ENCODE data around the gene NAIP.
"Not testable (repeated sequence)": the region's sequence is repeated elsewhere in the genome, so short reads cannot be mapped to it uniquely, and the experiment has no call there.

The NAIP gene

DNA sequence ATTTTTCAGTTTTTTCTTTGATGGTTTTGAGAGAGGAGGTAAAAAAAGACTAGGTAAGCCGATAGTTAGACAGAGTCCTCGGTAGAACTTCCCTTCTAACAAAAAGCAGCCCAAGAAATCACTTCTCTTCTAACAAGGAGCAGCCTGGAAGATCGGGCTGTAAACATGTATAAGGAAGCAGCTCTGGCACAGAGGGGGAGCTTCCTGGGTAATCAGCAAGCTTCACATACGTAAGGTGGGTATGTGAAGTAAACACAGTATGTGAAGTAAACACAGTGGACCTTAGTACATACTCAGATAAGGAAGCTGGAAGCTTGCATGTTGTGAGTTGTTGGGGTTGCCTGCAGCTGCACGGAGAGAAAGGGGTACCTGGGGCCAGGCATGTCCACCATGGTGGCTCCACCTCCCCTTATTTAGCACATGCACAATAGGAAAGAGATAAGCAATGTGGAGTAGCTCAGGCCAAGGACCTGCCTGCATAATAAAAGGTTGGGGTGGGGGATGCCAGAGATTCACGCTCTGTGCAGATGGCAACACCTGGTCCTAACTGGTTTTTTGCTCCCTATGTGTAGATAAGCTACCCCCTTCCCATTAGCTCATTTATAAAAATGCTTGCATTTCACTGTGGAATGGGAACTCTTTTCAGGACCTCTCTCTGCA is 93.3 kb downstream of the NAIP start:
- H3K4me1 ChIP-seq (ENCODE audit: insufficient read depth, low read length, poor library complexity, severe bottlenecking); H3K9ac ChIP-seq (ENCODE audit: low read depth, low read length, poor library complexity, severe bottlenecking); H3K4me2 ChIP-seq (ENCODE audit: low read depth, low read length, poor library complexity, severe bottlenecking); H2AFZ ChIP-seq (ENCODE audit: low read length); H3K4me3 ChIP-seq (ENCODE audit: low read length, poor library complexity, severe bottlenecking); H4K20me1 ChIP-seq (ENCODE audit: insufficient read depth, low read length, poor library complexity, severe bottlenecking); H3K9me3 ChIP-seq (ENCODE audit: insufficient read depth, low read depth, low read length); H3F3A ChIP-seq (ENCODE audit: low read depth); H3K27me3 ChIP-seq (ENCODE audit: insufficient read depth, low read length, poor library complexity, severe bottlenecking); H3K9me2 ChIP-seq (replicated peaks; ENCODE audit: low read depth, low read length); H3K79me2 ChIP-seq (ENCODE audit: insufficient read depth, low read length); H3K36me3 ChIP-seq (ENCODE audit: insufficient read depth, low read length): not testable (repeated sequence)

DNA sequence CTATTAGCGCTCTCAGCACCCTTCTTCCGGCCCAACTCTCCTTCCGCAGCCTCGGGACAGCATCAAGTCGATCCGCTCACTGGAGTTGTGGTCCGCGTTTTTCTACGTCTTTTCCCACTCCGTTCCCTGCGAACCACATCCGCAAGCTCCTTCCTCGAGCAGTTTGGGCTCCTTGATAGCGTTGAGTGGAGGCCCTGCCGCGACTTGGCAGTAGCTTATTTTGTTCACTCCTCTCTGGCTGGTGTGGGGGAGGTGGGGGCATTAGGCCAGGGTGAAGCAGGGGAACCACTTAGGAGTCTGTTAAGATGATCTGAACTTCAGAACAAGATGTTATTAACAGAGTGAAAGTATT is 100.0 kb downstream of the NAIP start:
- not testable (repeated sequence) for H2AFZ ChIP-seq (ENCODE audit: low read length); H3K4me1 ChIP-seq (ENCODE audit: insufficient read depth, low read length, poor library complexity, severe bottlenecking); H3K36me3 ChIP-seq (ENCODE audit: insufficient read depth, low read length); H3K4me3 ChIP-seq (ENCODE audit: low read length, poor library complexity, severe bottlenecking); H3K9me2 ChIP-seq (replicated peaks; ENCODE audit: low read depth, low read length); H3F3A ChIP-seq (ENCODE audit: low read depth); H4K20me1 ChIP-seq (ENCODE audit: insufficient read depth, low read length, poor library complexity, severe bottlenecking); H3K9ac ChIP-seq (ENCODE audit: low read depth, low read length, poor library complexity, severe bottlenecking); H3K4me2 ChIP-seq (ENCODE audit: low read depth, low read length, poor library complexity, severe bottlenecking); H3K79me2 ChIP-seq (ENCODE audit: insufficient read depth, low read length); H3K9me3 ChIP-seq (ENCODE audit: insufficient read depth, low read depth, low read length); H3K27me3 ChIP-seq (ENCODE audit: insufficient read depth, low read length, poor library complexity, severe bottlenecking)

Data from Loucy (cell line).